Vagina (tissue), 2 donors: ENCODE measurements around the gene RGL3.

Experiments
- POLR2A ChIP-seq, 2 donors: fragments of 450-650 bp; IDR thresholded peaks; one replicate each; pipeline ENCODE4 v1.6.1; 2017; ENCODE audit warnings: antibody characterized with exemption in 2 of 2, mild to moderate bottlenecking in 2 of 2, moderate library complexity in 2 of 2
- POLR2AphosphoS5 ChIP-seq, 2 donors: sonication (generic); formaldehyde crosslinking; IDR thresholded peaks; one replicate each; pipeline ENCODE4 v1.9.0; 2017; ENCODE audit warnings: antibody characterized with exemption in 2 of 2, mild to moderate bottlenecking in 2 of 2, low read depth in 1 of 2; ENCODE audit not compliant: insufficient read depth in 1 of 2
- TF ChIP-seq, protein P1 (sequence below), 3 experiments: fragments of 450-650 bp in 2 of 3; fragments of 200-600 bp in 1 of 3; sonication (generic) in 1 of 3; IDR thresholded peaks; one replicate each; pipeline ENCODE4 v1.5.1; 2017 to 2019; ENCODE audit warnings: antibody characterized with exemption in 3 of 3, mild to moderate bottlenecking in 2 of 3, moderate library complexity in 2 of 3

DNA sequence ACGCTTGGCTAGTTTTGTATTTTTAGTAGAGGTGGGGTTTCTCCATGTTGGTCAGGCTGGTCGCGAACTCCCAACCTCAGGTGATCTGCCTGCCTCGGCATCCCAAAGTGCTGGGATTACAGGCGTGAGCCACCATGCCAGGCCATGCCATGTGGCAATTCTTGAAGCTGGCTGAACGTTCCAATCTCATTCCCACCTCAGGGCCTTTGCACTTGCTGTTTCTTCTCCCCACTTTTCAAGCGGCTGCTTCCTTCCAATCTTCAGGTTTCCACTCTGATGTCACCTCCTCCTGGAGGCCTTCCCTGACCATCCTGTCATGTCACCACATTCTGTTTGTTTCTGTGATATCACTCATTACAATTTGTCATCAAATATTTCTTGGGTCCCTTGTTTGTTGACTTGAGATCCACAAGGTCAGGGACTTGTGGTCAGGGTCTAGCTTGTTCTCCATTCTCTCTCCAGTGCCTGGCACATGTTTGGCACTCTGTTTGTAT lies 39.2 kb downstream of the RGL3 start:
- no peak for TF ChIP-seq POLR2A (IDR thresholded peaks at IDR 0.05)
- TF ChIP-seq, protein P1, sequence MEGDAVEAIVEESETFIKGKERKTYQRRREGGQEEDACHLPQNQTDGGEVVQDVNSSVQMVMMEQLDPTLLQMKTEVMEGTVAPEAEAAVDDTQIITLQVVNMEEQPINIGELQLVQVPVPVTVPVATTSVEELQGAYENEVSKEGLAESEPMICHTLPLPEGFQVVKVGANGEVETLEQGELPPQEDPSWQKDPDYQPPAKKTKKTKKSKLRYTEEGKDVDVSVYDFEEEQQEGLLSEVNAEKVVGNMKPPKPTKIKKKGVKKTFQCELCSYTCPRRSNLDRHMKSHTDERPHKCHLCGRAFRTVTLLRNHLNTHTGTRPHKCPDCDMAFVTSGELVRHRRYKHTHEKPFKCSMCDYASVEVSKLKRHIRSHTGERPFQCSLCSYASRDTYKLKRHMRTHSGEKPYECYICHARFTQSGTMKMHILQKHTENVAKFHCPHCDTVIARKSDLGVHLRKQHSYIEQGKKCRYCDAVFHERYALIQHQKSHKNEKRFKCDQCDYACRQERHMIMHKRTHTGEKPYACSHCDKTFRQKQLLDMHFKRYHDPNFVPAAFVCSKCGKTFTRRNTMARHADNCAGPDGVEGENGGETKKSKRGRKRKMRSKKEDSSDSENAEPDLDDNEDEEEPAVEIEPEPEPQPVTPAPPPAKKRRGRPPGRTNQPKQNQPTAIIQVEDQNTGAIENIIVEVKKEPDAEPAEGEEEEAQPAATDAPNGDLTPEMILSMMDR (IDR thresholded peaks at IDR 0.05): no peak
- no peak for TF ChIP-seq POLR2AphosphoS5 (IDR thresholded peaks at IDR 0.05; ENCODE audit: insufficient read depth in 1 of 2, low read depth in 1 of 2)
